HepG2 (cell line): ENCODE results near the gene SPHK1. TPM values are rescaled to one million over a fixed set of nuclear protein-coding genes. Genes with fewer than 3 reads are reported as not detected.

Experiments used
- HMG20A ChIP-seq: IDR thresholded peaks from 2 replicates; pipeline ENCODE4 v1.6.1; 2016; ENCODE audit warnings: borderline replicate concordance
- ISX ChIP-seq: sonication (generic); formaldehyde crosslinking; conservative IDR thresholded peaks from 2 replicates; pipeline ENCODE4 v1.5.0; 2020; ENCODE audit warnings: missing genetic modification reagents
- MIER3 ChIP-seq: IDR thresholded peaks from 2 replicates; pipeline ENCODE4 v1.6.1; 2016; ENCODE audit warnings: missing compliant biosample characterization, borderline replicate concordance
- MXI1 ChIP-seq: IDR thresholded peaks from 3 replicates; pipeline ENCODE4 v1.6.1; 2012; ENCODE audit warnings: low read depth, low read length, inconsistent platforms, borderline replicate concordance
- RBAK ChIP-seq: sonication (generic); formaldehyde crosslinking; IDR thresholded peaks from 2 replicates; pipeline ENCODE4 v1.5.1; 2020; ENCODE audit warnings: mild to moderate bottlenecking, missing genetic modification reagents
- RFXANK ChIP-seq: IDR thresholded peaks from 2 replicates; pipeline ENCODE4 v1.6.1; 2016
- RORA ChIP-seq: sonication (generic); formaldehyde crosslinking; IDR thresholded peaks from 2 replicates; pipeline ENCODE4 v1.5.0; 2020; ENCODE audit warnings: mild to moderate bottlenecking, missing genetic modification reagents, moderate library complexity
- SRSF4 ChIP-seq: fragments of 200-400 bp; formaldehyde crosslinking; IDR thresholded peaks from one replicate; pipeline ENCODE4 v1.6.1; 2018; ENCODE audit warnings: mild to moderate bottlenecking, low read depth, low read length, moderate library complexity; ENCODE audit not compliant: poor library complexity, severe bottlenecking
- SYNCRIP ChIP-seq: fragments of 200-400 bp; formaldehyde crosslinking; IDR thresholded peaks from 2 replicates; pipeline ENCODE4 v1.6.1; 2018; ENCODE audit warnings: mild to moderate bottlenecking, low read depth, low read length; ENCODE audit not compliant: insufficient read depth
- ZBTB8A ChIP-seq: sonication (generic); formaldehyde crosslinking; IDR thresholded peaks from 2 replicates; pipeline ENCODE4 v1.4.0; 2020; ENCODE audit warnings: mild to moderate bottlenecking, low read depth, missing genetic modification reagents, borderline replicate concordance
- ZFY ChIP-seq: sonication (generic); formaldehyde crosslinking; IDR thresholded peaks from 2 replicates; pipeline ENCODE4 v1.4.0; 2020; ENCODE audit warnings: missing genetic modification reagents
- ZNF333 ChIP-seq: sonication (generic); formaldehyde crosslinking; IDR thresholded peaks from 2 replicates; pipeline ENCODE4 v1.4.0; 2020; ENCODE audit warnings: mild to moderate bottlenecking, missing genetic modification reagents, borderline replicate concordance
- ZNF549 ChIP-seq: sonication (generic); formaldehyde crosslinking; IDR thresholded peaks from 2 replicates; pipeline ENCODE4 v1.5.0; 2020; ENCODE audit warnings: missing genetic modification reagents
- ZNF883 ChIP-seq: sonication (generic); formaldehyde crosslinking; IDR thresholded peaks from 2 replicates; pipeline ENCODE4 v1.5.1; 2020; ENCODE audit warnings: mild to moderate bottlenecking, missing genetic modification reagents; ENCODE audit errors: not compliant biosample characterization
- polyA plus RNA-seq, 8 experiments: library from polyadenylated mRNA; depleted of rRNA in 3 of 8; stranded (reverse) in 7 of 8; unstranded in 1 of 8; fragments of >200 nt; fragmentation: Illumina TruSeq in 4 of 8; extraction: Trizol in 4 of 8; gene quantifications; 2 replicates each; pipeline versions ENCODE4 v1.2.1 to v1.2.3, GENCODE V29; 2011 to 2016; ENCODE audit warnings: low read depth in 4 of 8, missing spikeins in 1 of 8, mixed read lengths in 1 of 8; ENCODE audit not compliant: insufficient read depth in 1 of 8
- total RNA-seq, 5 experiments: library from RNA; depleted of rRNA; stranded (reverse); fragments of >200 nt; fragmentation: Illumina TruSeq; extraction: Trizol; gene quantifications; 2 replicates each; pipeline ENCODE4 v1.2.3, GENCODE V29; 2016; ENCODE audit warnings: low read depth in 1 of 5
- TF ChIP-seq, protein P1 (sequence below): sonication (generic); formaldehyde crosslinking; IDR thresholded peaks from 2 replicates; pipeline ENCODE4 v1.4.0; 2020; ENCODE audit warnings: mild to moderate bottlenecking, missing genetic modification reagents
- TF ChIP-seq, protein P2 (sequence below): sonication (generic); formaldehyde crosslinking; IDR thresholded peaks from 2 replicates; pipeline ENCODE4 v1.8.1; 2022; ENCODE audit warnings: low read depth, mild to moderate bottlenecking, missing genetic modification reagents
- TF ChIP-seq, protein P3 (sequence below): sonication (generic); formaldehyde crosslinking; IDR thresholded peaks from 2 replicates; pipeline ENCODE4 v1.8.1; 2023; ENCODE audit warnings: mild to moderate bottlenecking, missing genetic modification reagents
- TF ChIP-seq, protein P4 (sequence below): sonication (generic); formaldehyde crosslinking; IDR thresholded peaks from 2 replicates; pipeline ENCODE4 v1.4.0; 2020; ENCODE audit warnings: missing genetic modification reagents

The SPHK1 gene
- total and polyA plus RNA-seq, 2 of the 13 experiments (the other 11 are each of a cell fraction or from before 2014, with no cell fraction given), result 129 to 160 TPM

DNA sequence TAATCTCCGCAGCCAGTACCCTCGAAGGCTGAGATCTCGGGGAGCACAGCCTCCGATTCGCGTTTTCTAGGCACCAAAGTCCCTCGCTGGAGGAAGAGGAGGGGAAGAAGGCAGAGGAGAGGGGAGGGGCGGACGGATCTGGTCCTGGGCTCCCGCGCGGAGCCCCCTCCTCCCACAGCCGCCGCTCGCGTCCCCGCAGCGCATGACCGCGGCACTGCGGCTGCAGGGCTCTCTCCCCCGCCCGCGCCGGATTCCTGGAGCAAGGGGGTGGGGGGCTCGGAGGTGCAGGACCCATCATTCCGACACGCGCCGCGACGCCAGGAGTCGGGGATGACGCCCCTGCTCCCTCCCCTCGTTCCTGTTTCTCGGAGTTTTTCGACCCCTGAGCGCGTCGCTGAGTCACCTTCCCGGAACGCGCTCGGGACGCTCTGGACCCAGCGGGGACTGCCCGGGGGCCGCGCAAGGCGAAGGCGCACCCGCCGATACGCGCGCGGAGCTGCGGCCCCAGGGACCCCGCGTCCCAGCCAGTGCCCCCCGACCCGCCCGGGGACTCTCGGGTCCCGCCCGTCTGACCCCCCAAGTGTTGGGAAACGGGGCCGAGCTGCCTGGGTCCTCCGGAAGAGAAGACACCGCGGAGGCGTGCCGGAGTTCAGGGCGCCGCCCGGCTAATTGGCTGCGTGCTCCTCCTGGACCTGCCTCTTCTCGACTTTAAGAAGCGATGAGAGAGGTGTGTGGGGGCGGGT lies 1.4 kb upstream of the SPHK1 start (continued):
- TF ChIP-seq, protein P1, sequence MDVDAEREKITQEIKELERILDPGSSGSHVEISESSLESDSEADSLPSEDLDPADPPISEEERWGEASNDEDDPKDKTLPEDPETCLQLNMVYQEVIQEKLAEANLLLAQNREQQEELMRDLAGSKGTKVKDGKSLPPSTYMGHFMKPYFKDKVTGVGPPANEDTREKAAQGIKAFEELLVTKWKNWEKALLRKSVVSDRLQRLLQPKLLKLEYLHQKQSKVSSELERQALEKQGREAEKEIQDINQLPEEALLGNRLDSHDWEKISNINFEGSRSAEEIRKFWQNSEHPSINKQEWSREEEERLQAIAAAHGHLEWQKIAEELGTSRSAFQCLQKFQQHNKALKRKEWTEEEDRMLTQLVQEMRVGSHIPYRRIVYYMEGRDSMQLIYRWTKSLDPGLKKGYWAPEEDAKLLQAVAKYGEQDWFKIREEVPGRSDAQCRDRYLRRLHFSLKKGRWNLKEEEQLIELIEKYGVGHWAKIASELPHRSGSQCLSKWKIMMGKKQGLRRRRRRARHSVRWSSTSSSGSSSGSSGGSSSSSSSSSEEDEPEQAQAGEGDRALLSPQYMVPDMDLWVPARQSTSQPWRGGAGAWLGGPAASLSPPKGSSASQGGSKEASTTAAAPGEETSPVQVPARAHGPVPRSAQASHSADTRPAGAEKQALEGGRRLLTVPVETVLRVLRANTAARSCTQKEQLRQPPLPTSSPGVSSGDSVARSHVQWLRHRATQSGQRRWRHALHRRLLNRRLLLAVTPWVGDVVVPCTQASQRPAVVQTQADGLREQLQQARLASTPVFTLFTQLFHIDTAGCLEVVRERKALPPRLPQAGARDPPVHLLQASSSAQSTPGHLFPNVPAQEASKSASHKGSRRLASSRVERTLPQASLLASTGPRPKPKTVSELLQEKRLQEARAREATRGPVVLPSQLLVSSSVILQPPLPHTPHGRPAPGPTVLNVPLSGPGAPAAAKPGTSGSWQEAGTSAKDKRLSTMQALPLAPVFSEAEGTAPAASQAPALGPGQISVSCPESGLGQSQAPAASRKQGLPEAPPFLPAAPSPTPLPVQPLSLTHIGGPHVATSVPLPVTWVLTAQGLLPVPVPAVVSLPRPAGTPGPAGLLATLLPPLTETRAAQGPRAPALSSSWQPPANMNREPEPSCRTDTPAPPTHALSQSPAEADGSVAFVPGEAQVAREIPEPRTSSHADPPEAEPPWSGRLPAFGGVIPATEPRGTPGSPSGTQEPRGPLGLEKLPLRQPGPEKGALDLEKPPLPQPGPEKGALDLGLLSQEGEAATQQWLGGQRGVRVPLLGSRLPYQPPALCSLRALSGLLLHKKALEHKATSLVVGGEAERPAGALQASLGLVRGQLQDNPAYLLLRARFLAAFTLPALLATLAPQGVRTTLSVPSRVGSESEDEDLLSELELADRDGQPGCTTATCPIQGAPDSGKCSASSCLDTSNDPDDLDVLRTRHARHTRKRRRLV (CRISPR knock-in tag), result no peak
- TF ChIP-seq ZNF333 (CRISPR knock-in tag) (peak; percentile 86), ISX (CRISPR knock-in tag) (0 out of 2 replicates have a peak, but pooled peaks have one; percentile 21), RFXANK (no peak), MIER3 (CRISPR knock-in tag) (no peak; the same call in none of the 2 replicates), ZBTB8A (CRISPR knock-in tag) (no peak), MXI1 (peak; percentile 55; the same call in 1 of the 3 replicates), ZNF883 (peak; percentile 47), RORA (CRISPR knock-in tag) (no peak), SYNCRIP (no peak), SRSF4 (peak; percentile 88), HMG20A (CRISPR knock-in tag) (peak; percentile 22; the same call in 1 of the 2 replicates), RBAK (no peak), ZNF549 (CRISPR knock-in tag) (no peak), ZFY (CRISPR knock-in tag) (peak; percentile 64)
- TF ChIP-seq, protein P2, sequence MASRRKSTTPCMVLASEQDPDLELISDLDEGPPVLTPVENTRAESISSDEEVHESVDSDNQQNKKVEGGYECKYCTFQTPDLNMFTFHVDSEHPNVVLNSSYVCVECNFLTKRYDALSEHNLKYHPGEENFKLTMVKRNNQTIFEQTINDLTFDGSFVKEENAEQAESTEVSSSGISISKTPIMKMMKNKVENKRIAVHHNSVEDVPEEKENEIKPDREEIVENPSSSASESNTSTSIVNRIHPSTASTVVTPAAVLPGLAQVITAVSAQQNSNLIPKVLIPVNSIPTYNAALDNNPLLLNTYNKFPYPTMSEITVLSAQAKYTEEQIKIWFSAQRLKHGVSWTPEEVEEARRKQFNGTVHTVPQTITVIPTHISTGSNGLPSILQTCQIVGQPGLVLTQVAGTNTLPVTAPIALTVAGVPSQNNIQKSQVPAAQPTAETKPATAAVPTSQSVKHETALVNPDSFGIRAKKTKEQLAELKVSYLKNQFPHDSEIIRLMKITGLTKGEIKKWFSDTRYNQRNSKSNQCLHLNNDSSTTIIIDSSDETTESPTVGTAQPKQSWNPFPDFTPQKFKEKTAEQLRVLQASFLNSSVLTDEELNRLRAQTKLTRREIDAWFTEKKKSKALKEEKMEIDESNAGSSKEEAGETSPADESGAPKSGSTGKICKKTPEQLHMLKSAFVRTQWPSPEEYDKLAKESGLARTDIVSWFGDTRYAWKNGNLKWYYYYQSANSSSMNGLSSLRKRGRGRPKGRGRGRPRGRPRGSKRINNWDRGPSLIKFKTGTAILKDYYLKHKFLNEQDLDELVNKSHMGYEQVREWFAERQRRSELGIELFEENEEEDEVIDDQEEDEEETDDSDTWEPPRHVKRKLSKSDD (CRISPR knock-in tag), result no peak; the same call in 1 of the 2 replicates
- TF ChIP-seq, protein P3, sequence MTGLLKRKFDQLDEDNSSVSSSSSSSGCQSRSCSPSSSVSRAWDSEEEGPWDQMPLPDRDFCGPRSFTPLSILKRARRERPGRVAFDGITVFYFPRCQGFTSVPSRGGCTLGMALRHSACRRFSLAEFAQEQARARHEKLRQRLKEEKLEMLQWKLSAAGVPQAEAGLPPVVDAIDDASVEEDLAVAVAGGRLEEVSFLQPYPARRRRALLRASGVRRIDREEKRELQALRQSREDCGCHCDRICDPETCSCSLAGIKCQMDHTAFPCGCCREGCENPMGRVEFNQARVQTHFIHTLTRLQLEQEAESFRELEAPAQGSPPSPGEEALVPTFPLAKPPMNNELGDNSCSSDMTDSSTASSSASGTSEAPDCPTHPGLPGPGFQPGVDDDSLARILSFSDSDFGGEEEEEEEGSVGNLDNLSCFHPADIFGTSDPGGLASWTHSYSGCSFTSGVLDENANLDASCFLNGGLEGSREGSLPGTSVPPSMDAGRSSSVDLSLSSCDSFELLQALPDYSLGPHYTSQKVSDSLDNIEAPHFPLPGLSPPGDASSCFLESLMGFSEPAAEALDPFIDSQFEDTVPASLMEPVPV, result peak; percentile 70; the same call in 1 of the 2 replicates
- TF ChIP-seq, protein P4, sequence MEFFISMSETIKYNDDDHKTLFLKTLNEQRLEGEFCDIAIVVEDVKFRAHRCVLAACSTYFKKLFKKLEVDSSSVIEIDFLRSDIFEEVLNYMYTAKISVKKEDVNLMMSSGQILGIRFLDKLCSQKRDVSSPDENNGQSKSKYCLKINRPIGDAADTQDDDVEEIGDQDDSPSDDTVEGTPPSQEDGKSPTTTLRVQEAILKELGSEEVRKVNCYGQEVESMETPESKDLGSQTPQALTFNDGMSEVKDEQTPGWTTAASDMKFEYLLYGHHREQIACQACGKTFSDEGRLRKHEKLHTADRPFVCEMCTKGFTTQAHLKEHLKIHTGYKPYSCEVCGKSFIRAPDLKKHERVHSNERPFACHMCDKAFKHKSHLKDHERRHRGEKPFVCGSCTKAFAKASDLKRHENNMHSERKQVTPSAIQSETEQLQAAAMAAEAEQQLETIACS (CRISPR knock-in tag), result peak; percentile 83
